ENCODE results near the gene TEX11. TPM values are rescaled to one million over a fixed set of nuclear protein-coding genes. Genes with fewer than 3 reads are reported as not detected.

TEX11 gene
- total and polyA plus RNA-seq, 10 of the 15 experiments (the other 5 are each of a cell fraction or from before 2014, with no cell fraction given): not detected

- intact Hi-C loops (cut with micrococcal nuclease; ENCODE audit: unreplicated experiment) (no loop called here), in situ Hi-C loops (cut with MboI) (no loop called here)
- Histone ChIP-seq H3K27me3 (replicated peaks in 1 of 2; ENCODE audit: control insufficient read depth in 2 of 2, insufficient read depth in 2 of 2, low read length in 1 of 2) (no peaks in the 10 kb centered on the region), H3K4me2 (ENCODE audit: control insufficient read depth, insufficient read depth) (no peak overlapping the region), H3K9me3 (replicated peaks; ENCODE audit: control insufficient read depth, insufficient read depth, low read length) (no peaks in the 10 kb centered on the region), H3K36me3 (ENCODE audit: control insufficient read depth in 2 of 2, insufficient read depth in 2 of 2, low read length in 1 of 2) (no peaks in the 10 kb centered on the region), H3K79me2 (ENCODE audit: control insufficient read depth, insufficient read depth, low read length) (no peaks in the 10 kb centered on the region), H2AFZ (ENCODE audit: control insufficient read depth, low read depth, low read length) (no peak overlapping the region), H3K9ac (ENCODE audit: control insufficient read depth, insufficient read depth, low read length) (no peak overlapping the region), H3K27ac (ENCODE audit: control insufficient read depth, insufficient read depth) (no peak overlapping the region), H3K4me1 (ENCODE audit: control insufficient read depth, insufficient read depth, low read length) (no peaks in the 10 kb centered on the region), H4K20me1 (ENCODE audit: control insufficient read depth, insufficient read depth) (no peaks in the 10 kb centered on the region), H3K4me3 (no peak overlapping the region)
- ATAC-seq (no peak), FAIRE-seq (no peak), DNase-seq (ENCODE audit: low read depth, low spot score) (no peak)
- TF ChIP-seq POLR2AphosphoS5 (IDR thresholded peaks at IDR 0.05; ENCODE audit: low read length) (no peak), SREBF1 (IDR thresholded peaks at IDR 0.05; ENCODE audit: low read length) (no peak), ATF2 (IDR thresholded peaks at IDR 0.05; ENCODE audit: low read length) (no peak), BCL11A (IDR thresholded peaks at IDR 0.05; ENCODE audit: low read depth, low read length) (no peak), SIX5 (IDR thresholded peaks at IDR 0.05; ENCODE audit: low read depth, low read length, severe bottlenecking) (no peak), NRF1 (conservative IDR thresholded peaks at IDR 0.05; ENCODE audit: low read depth, low read length) (no peak), SPI1 (IDR thresholded peaks at IDR 0.05; ENCODE audit: borderline replicate concordance, insufficient read depth, low read depth, low read length) (no peak), ZNF274 (IDR thresholded peaks at IDR 0.05; ENCODE audit: insufficient read depth, insufficient read length) (no peak), E2F8 (IDR thresholded peaks at IDR 0.05; ENCODE audit: low read depth, partially characterized antibody) (no peak), EGR1 (IDR thresholded peaks at IDR 0.05; ENCODE audit: borderline replicate concordance in 1 of 2, low read depth in 2 of 2, low read length in 2 of 2) (no peak), ZNF592 (IDR thresholded peaks at IDR 0.05) (no peak), SMAD5 (IDR thresholded peaks at IDR 0.05; ENCODE audit: low read depth) (no peak)
- BruUV-seq (replicated peaks): no TSS peak
- WGBS (ENCODE audit: insufficient coverage, insufficient replicate concordance, low lambda C conversion rate, missing lambda C conversion rate): 6% methylated on average over 2 of the region's 2 CpGs
- ChIA-PET SMC1A (ENCODE audit: uncharacterized antibody, unreplicated experiment) (no interaction called here), RAD21 (ENCODE audit: unreplicated experiment) (no interaction called here), CTCF (no interaction called here), POLR2A (no interaction called here)
Observed at GRCh38 chrX:70635669-70636068, 272.8 kb downstream of the TEX11 start.

Measured in GM12878 (cell line).